HEK293 (cell line): ENCODE results near the gene CDC37.

Source experiments
- BCL11A ChIP-seq: fragments of 450-650 bp; formaldehyde crosslinking; IDR thresholded peaks from 2 replicates; pipeline ENCODE4 v1.5.1; 2016; ENCODE audit warnings: low read depth, missing biosample characterization, missing genetic modification characterization
- CTCF ChIP-seq: fragments of 450-650 bp; formaldehyde crosslinking; IDR thresholded peaks from 2 replicates; pipeline ENCODE4 v1.5.1; 2016; ENCODE audit warnings: missing biosample characterization, missing genetic modification characterization
- EGR2 ChIP-seq: fragments of 450-650 bp; formaldehyde crosslinking; IDR thresholded peaks from 2 replicates; pipeline ENCODE4 v1.5.1; 2016; ENCODE audit warnings: low read depth, missing biosample characterization, missing genetic modification characterization
- GFI1B ChIP-seq: fragments of 450-650 bp; formaldehyde crosslinking; IDR thresholded peaks from 2 replicates; pipeline ENCODE4 v1.5.1; 2016; ENCODE audit warnings: missing biosample characterization, missing genetic modification characterization
- YY1 ChIP-seq: fragments of 450-650 bp; formaldehyde crosslinking; IDR thresholded peaks from 2 replicates; pipeline ENCODE4 v1.5.1; 2018; ENCODE audit warnings: missing biosample characterization, missing genetic modification characterization
- ZIC2 ChIP-seq: fragments of 450-650 bp; formaldehyde crosslinking; IDR thresholded peaks from 2 replicates; pipeline ENCODE4 v1.5.1; 2016; ENCODE audit warnings: missing biosample characterization, missing genetic modification characterization
- ZNF140 ChIP-seq: fragments of 450-650 bp; formaldehyde crosslinking; IDR thresholded peaks from 2 replicates; pipeline ENCODE4 v1.5.1; 2016; ENCODE audit warnings: missing biosample characterization, missing genetic modification characterization
- ZNF214 ChIP-seq: fragments of 450-650 bp; formaldehyde crosslinking; IDR thresholded peaks from 2 replicates; pipeline ENCODE4 v1.5.1; 2017; ENCODE audit warnings: missing biosample characterization, mild to moderate bottlenecking, missing genetic modification characterization, borderline replicate concordance
- ZNF37A ChIP-seq: fragments of 450-650 bp; IDR thresholded peaks from 2 replicates; pipeline ENCODE4 v1.5.1; 2018; ENCODE audit warnings: missing biosample characterization, missing genetic modification characterization
- ZNF513 ChIP-seq: fragments of 450-650 bp; IDR thresholded peaks from 2 replicates; pipeline ENCODE4 v1.5.1; 2018; ENCODE audit warnings: missing biosample characterization, missing genetic modification characterization
- ZNF629 ChIP-seq: fragments of 450-650 bp; formaldehyde crosslinking; IDR thresholded peaks from 2 replicates; pipeline ENCODE4 v1.5.1; 2017; ENCODE audit warnings: missing biosample characterization, missing genetic modification characterization
- ZSCAN18 ChIP-seq: fragments of 450-650 bp; formaldehyde crosslinking; IDR thresholded peaks from 2 replicates; pipeline ENCODE4 v1.5.1; 2016; ENCODE audit warnings: missing biosample characterization, missing genetic modification characterization

- TF ChIP-seq CTCF (tag by site-specific recombination) (no peak), ZSCAN18 (tag by site-specific recombination) (no peak), ZIC2 (tag by site-specific recombination) (no peak), BCL11A (tag by site-specific recombination) (no peak), ZNF513 (tag by site-specific recombination) (no peak), ZNF214 (tag by site-specific recombination) (no peak), ZNF140 (tag by site-specific recombination) (no peak), GFI1B (no peak), ZNF629 (tag by site-specific recombination) (no peak), EGR2 (tag by site-specific recombination) (no peak), ZNF37A (tag by site-specific recombination) (no peak), YY1 (tag by site-specific recombination) (no peak)
Observed at GRCh38 chr19:10352764-10353671, 50.3 kb downstream of the CDC37 start.
